ENCODE data around the gene HIBADH.
"Not testable (repeated sequence)": the region's sequence is repeated elsewhere in the genome, so short reads cannot be mapped to it uniquely, and the experiment has no call there.

HIBADH gene

GRCh38 chr7:27518561-27519350 is 143.9 kb downstream of the HIBADH start:
- no peaks in the 10 kb centered on the region for H3K27me3 ChIP-seq
- TF ChIP-seq, protein P1, sequence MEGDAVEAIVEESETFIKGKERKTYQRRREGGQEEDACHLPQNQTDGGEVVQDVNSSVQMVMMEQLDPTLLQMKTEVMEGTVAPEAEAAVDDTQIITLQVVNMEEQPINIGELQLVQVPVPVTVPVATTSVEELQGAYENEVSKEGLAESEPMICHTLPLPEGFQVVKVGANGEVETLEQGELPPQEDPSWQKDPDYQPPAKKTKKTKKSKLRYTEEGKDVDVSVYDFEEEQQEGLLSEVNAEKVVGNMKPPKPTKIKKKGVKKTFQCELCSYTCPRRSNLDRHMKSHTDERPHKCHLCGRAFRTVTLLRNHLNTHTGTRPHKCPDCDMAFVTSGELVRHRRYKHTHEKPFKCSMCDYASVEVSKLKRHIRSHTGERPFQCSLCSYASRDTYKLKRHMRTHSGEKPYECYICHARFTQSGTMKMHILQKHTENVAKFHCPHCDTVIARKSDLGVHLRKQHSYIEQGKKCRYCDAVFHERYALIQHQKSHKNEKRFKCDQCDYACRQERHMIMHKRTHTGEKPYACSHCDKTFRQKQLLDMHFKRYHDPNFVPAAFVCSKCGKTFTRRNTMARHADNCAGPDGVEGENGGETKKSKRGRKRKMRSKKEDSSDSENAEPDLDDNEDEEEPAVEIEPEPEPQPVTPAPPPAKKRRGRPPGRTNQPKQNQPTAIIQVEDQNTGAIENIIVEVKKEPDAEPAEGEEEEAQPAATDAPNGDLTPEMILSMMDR (IDR thresholded peaks at IDR 0.05; ENCODE audit: low read depth, low read length) = no peak
- no peak overlapping the region for H3K4me3 ChIP-seq (ENCODE audit: low read depth, low read length)
- H3K9me3 ChIP-seq = no peaks in the 10 kb centered on the region
- no peak for DNase-seq
- no peaks in the 10 kb centered on the region for H3K4me1 ChIP-seq
- no peaks in the 10 kb centered on the region for H3K36me3 ChIP-seq

- TF ChIP-seq, protein P1 (IDR thresholded peaks at IDR 0.05; ENCODE audit: low read depth, low read length) = no peak
- DNase-seq = no peak
- no peaks in the 10 kb centered on the region for H3K36me3 ChIP-seq
Measured at GRCh38 chr7:27516421-27516820, 146.3 kb downstream of the HIBADH start.

GRCh38 chr7:27515933-27516332 is 146.8 kb downstream of the HIBADH start:
- Histone ChIP-seq H3K4me1 (0 out of 2 replicates have a peak, but pooled peaks cover 2% of the 10 kb centered on the region), H3K27me3 (no peaks in the 10 kb centered on the region), H3K9me3 (no peaks in the 10 kb centered on the region; the same call in 1 of the 2 replicates), H3K36me3 (no peaks in the 10 kb centered on the region), H3K4me3 (ENCODE audit: low read depth, low read length) (no peak overlapping the region)
- TF ChIP-seq, protein P1 (IDR thresholded peaks at IDR 0.05; ENCODE audit: low read depth, low read length) = no peak
- no peak for DNase-seq

More at GRCh38 chr7:27516421-27516820, 146.3 kb downstream of the HIBADH start:
- no peak overlapping the region for H3K4me3 ChIP-seq (ENCODE audit: low read depth, low read length)
- no peaks in the 10 kb centered on the region for H3K27me3 ChIP-seq
- no peaks in the 10 kb centered on the region; the same call in 1 of the 2 replicates for H3K9me3 ChIP-seq
- 0 out of 2 replicates have a peak, but pooled peaks cover 2% of the 10 kb centered on the region for H3K4me1 ChIP-seq

DNA sequence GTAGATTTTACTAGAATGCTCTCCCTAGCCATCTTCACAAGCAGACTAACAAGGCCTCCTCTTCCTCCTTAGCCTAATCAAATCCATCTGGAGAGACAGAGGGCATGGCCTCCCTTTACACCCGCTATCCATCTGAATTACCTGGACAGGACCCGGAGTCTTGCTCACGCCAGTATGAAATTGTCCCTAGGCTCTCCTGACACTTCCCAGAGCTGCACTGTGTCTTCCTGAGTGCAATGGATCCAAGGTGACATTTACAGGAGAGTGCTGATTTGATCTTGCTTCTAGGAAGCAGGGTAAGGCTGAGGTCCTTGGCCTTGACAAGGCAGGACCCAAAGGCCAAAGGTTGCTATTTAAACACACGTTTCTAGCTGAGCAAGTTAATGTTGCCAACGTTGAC is 147.8 kb downstream of the HIBADH start:
- no peaks in the 10 kb centered on the region for H3K36me3 ChIP-seq
- no peak for DNase-seq
- no peaks in the 10 kb centered on the region for H3K27me3 ChIP-seq

DNA sequence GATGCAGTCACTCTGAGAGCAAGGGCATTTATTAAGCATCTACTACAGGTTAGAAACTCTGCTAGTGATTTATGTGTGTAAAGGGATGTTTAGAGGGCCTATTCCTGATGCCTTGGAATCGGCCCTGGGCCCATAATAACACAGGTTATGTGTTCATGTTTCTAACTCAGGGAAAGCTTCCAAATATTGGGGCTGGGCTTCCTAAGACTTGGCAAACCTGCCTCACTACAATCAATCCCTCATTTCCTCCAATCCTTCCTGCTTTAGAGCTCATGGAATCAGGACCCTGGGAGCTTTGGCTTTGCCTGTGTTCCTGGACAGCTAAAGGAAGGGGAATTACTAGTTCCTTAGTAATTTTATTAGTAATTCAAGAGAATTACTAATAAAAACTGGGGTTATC is 148.8 kb downstream of the HIBADH start:
- TF ChIP-seq, protein P1 (IDR thresholded peaks at IDR 0.05; ENCODE audit: low read depth, low read length) = no peak
- Histone ChIP-seq H3K36me3 (no peaks in the 10 kb centered on the region), H3K4me3 (ENCODE audit: low read depth, low read length) (no peak overlapping the region), H3K4me1 (0 out of 2 replicates have a peak, but pooled peaks cover 2% of the 10 kb centered on the region), H3K9me3 (no peaks in the 10 kb centered on the region; the same call in 1 of the 2 replicates), H3K27me3 (no peaks in the 10 kb centered on the region)
- DNase-seq = no peak

More for the DNA sequence above, 147.8 kb downstream of the HIBADH start:
- H3K9me3 ChIP-seq = no peaks in the 10 kb centered on the region; the same call in 1 of the 2 replicates
- TF ChIP-seq, protein P1 (IDR thresholded peaks at IDR 0.05; ENCODE audit: low read depth, low read length) = no peak
- H3K4me3 ChIP-seq (ENCODE audit: low read depth, low read length) = no peak overlapping the region
- 0 out of 2 replicates have a peak, but pooled peaks cover 2% of the 10 kb centered on the region for H3K4me1 ChIP-seq

DNA sequence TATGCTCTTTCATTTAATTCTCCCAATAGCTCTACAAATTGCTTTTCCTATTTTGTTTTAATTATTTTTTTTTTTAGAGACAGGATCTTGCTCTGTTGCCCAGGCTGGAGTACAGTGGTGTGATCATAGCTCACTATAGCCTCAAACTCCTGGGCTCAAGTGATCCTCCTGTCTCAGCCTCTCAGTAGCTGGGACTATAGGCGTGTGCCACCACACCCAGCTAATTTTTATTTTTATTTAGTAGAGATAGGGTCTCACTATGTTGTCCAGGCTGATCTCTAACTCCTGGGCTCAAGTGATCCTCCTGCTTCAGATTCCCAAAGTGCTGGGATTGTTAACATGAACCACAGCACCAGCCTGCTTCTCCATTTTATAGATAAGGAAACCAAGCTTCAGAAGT is 151.3 kb downstream of the HIBADH start:
- not testable (repeated sequence) for H3K36me3 ChIP-seq; H3K4me1 ChIP-seq; DNase-seq; H3K4me3 ChIP-seq (ENCODE audit: low read depth, low read length); H3K27me3 ChIP-seq; H3K9me3 ChIP-seq
